ENCODE data around the gene SUV39H1.

The SUV39H1 gene

GRCh38 chrX:48698306-48698705 lies 1.8 kb downstream of the SUV39H1 start:
- Histone ChIP-seq H4K20me1 (ENCODE audit: insufficient read depth, low read length, poor library complexity, severe bottlenecking) (peaks cover 14% of the 10 kb centered on the region), H3K9me3 (ENCODE audit: insufficient read depth, low read depth, low read length) (no peaks in the 10 kb centered on the region), H2AFZ (ENCODE audit: low read length) (no peak overlapping the region), H3F3A (ENCODE audit: low read depth) (no peaks in the 10 kb centered on the region), H3K9ac (ENCODE audit: low read depth, low read length, poor library complexity, severe bottlenecking) (peak overlapping the region; percentile 90), H3K4me3 (ENCODE audit: low read length, poor library complexity, severe bottlenecking) (peak overlapping the region; percentile 87), H3K79me2 (ENCODE audit: insufficient read depth, low read length) (peaks cover 65% of the 10 kb centered on the region), H3K27me3 (ENCODE audit: insufficient read depth, low read length, poor library complexity, severe bottlenecking) (no peaks in the 10 kb centered on the region), H3K36me3 (ENCODE audit: insufficient read depth, low read length) (peaks cover 43% of the 10 kb centered on the region; the same call in 1 of the 2 replicates), H3K9me2 (replicated peaks; ENCODE audit: low read depth, low read length) (no peaks in the 10 kb centered on the region), H3K4me1 (ENCODE audit: insufficient read depth, low read length, poor library complexity, severe bottlenecking) (peaks cover 28% of the 10 kb centered on the region), H3K4me2 (ENCODE audit: low read depth, low read length, poor library complexity, severe bottlenecking) (peak overlapping the region; percentile 94)
- no peak for TF ChIP-seq EZH2phosphoT487 (IDR thresholded peaks at IDR 0.05; ENCODE audit: borderline replicate concordance)
- TF ChIP-seq CTCF (conservative IDR thresholded peaks at IDR 0.05; ENCODE audit: low read length), result no peak

GRCh38 chrX:48700246-48700645 lies 3.7 kb downstream of the SUV39H1 start:
- Histone ChIP-seq H3K9ac (ENCODE audit: low read depth, low read length, poor library complexity, severe bottlenecking) (no peak overlapping the region), H3K27me3 (ENCODE audit: insufficient read depth, low read length, poor library complexity, severe bottlenecking) (no peaks in the 10 kb centered on the region), H3K9me2 (replicated peaks; ENCODE audit: low read depth, low read length) (no peaks in the 10 kb centered on the region), H3K4me2 (ENCODE audit: low read depth, low read length, poor library complexity, severe bottlenecking) (peak overlapping the region; percentile 57), H3K79me2 (ENCODE audit: insufficient read depth, low read length) (peaks cover 82% of the 10 kb centered on the region), H3K9me3 (ENCODE audit: insufficient read depth, low read depth, low read length) (no peaks in the 10 kb centered on the region), H3K4me3 (ENCODE audit: low read length, poor library complexity, severe bottlenecking) (peak overlapping the region; percentile 35), H3K4me1 (ENCODE audit: insufficient read depth, low read length, poor library complexity, severe bottlenecking) (peaks cover 28% of the 10 kb centered on the region), H2AFZ (ENCODE audit: low read length) (no peak overlapping the region), H4K20me1 (ENCODE audit: insufficient read depth, low read length, poor library complexity, severe bottlenecking) (peaks cover 14% of the 10 kb centered on the region), H3K36me3 (ENCODE audit: insufficient read depth, low read length) (peaks cover 51% of the 10 kb centered on the region; the same call in 1 of the 2 replicates), H3F3A (ENCODE audit: low read depth) (no peaks in the 10 kb centered on the region)
- TF ChIP-seq CTCF (conservative IDR thresholded peaks at IDR 0.05; ENCODE audit: low read length), result no peak
- TF ChIP-seq EZH2phosphoT487 (IDR thresholded peaks at IDR 0.05; ENCODE audit: borderline replicate concordance), result no peak

GRCh38 chrX:48700951-48701653 lies 4.6 kb downstream of the SUV39H1 start:
- H2AFZ ChIP-seq (ENCODE audit: low read length), result no peak overlapping the region
- peaks cover 14% of the 10 kb centered on the region for H4K20me1 ChIP-seq (ENCODE audit: insufficient read depth, low read length, poor library complexity, severe bottlenecking)
- H3K4me1 ChIP-seq (ENCODE audit: insufficient read depth, low read length, poor library complexity, severe bottlenecking), result peaks cover 21% of the 10 kb centered on the region
- H3K4me2 ChIP-seq (ENCODE audit: low read depth, low read length, poor library complexity, severe bottlenecking), result peak overlapping the region; percentile 57
- H3K9ac ChIP-seq (ENCODE audit: low read depth, low read length, poor library complexity, severe bottlenecking), result no peak overlapping the region
- H3K9me3 ChIP-seq (ENCODE audit: insufficient read depth, low read depth, low read length), result no peaks in the 10 kb centered on the region
- TF ChIP-seq EZH2phosphoT487 (IDR thresholded peaks at IDR 0.05; ENCODE audit: borderline replicate concordance), result no peak
- TF ChIP-seq CTCF (conservative IDR thresholded peaks at IDR 0.05; ENCODE audit: low read length), result no peak
- H3K4me3 ChIP-seq (ENCODE audit: low read length, poor library complexity, severe bottlenecking), result peak overlapping the region; percentile 35
- peaks cover 83% of the 10 kb centered on the region for H3K79me2 ChIP-seq (ENCODE audit: insufficient read depth, low read length)
- H3F3A ChIP-seq (ENCODE audit: low read depth), result no peaks in the 10 kb centered on the region
- peaks cover 51% of the 10 kb centered on the region; the same call in 1 of the 2 replicates for H3K36me3 ChIP-seq (ENCODE audit: insufficient read depth, low read length)
- H3K27me3 ChIP-seq (ENCODE audit: insufficient read depth, low read length, poor library complexity, severe bottlenecking), result no peaks in the 10 kb centered on the region
- H3K9me2 ChIP-seq (replicated peaks; ENCODE audit: low read depth, low read length), result no peaks in the 10 kb centered on the region
